DND-41 (cell line): ENCODE measurements around the gene GRHL3.

Experiments used
- CTCF ChIP-seq: IDR thresholded peaks from 2 replicates; pipeline ENCODE4 v1.5.1; 2012; ENCODE audit warnings: borderline replicate concordance, low read length, moderate library complexity, mild to moderate bottlenecking; ENCODE audit not compliant: poor library complexity, severe bottlenecking; ENCODE audit errors: extremely low read depth
- EZH2 ChIP-seq: IDR thresholded peaks from 3 replicates; pipeline ENCODE4 v1.6.1; 2012; ENCODE audit warnings: borderline replicate concordance, low read depth, mild to moderate bottlenecking, moderate library complexity, low read length, inconsistent platforms; ENCODE audit not compliant: severe bottlenecking

GRCh38 chr1:24319312-24319863 lies at the start of gene GRHL3:
- TF ChIP-seq CTCF (no peak), EZH2 (no peak)
